GM18868 (cell line): Measurements from ENCODE around the gene FAM171A1.

Source experiments
- ATAC-seq: cut with Tn5 transposase; IDR thresholded peaks from one replicate; pipeline ENCODE4 v1.9.1; 2021; ENCODE audit warnings: mild to moderate bottlenecking, moderate library complexity; ENCODE audit not compliant: unreplicated experiment

The FAM171A1 gene

DNA sequence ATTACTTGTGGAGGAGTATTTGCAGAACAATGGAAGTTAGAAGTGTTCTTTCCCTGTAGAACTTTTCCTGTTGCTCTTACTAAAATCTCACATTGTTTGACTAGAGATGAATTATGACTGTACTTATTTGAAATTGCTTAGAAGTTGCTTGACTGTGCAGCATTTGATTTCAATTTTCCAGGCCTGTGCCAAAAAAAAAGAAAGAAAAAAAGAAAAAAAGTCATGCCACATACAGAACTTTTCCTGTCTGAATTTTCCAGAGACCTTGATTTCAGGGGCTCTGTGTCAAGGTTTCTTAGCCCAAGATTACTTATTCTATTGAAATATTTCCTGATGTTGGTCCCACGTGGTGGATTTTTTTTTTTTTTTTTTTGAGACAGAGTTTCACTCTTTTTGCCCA is 3.5 kb upstream of the FAM171A1 start:
- no peak for ATAC-seq

- peak; percentile 41 for ATAC-seq
Measured at GRCh38 chr10:15374156-15374555, 3.1 kb upstream of the FAM171A1 start.

- ATAC-seq = no peak
Measured at GRCh38 chr10:15373199-15373598, 2.1 kb upstream of the FAM171A1 start.

DNA sequence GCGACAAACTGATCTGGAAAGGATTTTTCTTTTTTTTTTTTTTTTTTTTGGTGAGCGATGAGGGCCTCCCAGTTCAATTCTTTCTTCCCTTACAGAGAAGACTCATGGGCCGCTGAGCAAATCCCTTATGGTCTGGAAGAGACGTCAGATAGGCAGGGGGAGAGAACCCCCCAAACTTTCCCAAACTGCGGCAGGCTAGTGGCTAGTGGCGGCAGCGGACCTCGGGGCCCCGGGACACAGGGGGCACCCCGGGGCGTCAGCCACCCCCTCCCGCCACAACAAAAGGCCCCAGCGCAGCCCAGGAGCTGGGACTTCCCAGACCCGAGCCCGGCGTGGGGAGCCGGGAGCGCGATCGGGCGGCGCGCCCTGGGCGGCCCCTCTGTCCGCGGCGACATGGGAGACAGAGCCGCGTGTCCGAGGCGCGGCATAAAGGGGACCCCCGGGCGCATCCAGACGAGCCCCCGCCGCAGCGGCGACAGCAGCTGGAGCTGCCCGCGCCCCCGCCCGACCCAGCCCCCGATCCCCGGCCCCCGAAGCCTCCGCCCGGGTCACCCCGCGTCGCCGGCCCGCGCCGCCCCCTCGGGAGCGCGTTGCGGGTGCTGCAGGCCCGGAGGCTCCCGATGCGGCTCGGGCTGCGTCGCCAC is 755 bp downstream of the FAM171A1 start:
- ATAC-seq = peak; percentile 37

GRCh38 chr10:15369256-15370211 is 1.6 kb downstream of the FAM171A1 start:
- no peak for ATAC-seq

GRCh38 chr10:15368101-15368855 is 2.8 kb downstream of the FAM171A1 start:
- ATAC-seq = no peak

DNA sequence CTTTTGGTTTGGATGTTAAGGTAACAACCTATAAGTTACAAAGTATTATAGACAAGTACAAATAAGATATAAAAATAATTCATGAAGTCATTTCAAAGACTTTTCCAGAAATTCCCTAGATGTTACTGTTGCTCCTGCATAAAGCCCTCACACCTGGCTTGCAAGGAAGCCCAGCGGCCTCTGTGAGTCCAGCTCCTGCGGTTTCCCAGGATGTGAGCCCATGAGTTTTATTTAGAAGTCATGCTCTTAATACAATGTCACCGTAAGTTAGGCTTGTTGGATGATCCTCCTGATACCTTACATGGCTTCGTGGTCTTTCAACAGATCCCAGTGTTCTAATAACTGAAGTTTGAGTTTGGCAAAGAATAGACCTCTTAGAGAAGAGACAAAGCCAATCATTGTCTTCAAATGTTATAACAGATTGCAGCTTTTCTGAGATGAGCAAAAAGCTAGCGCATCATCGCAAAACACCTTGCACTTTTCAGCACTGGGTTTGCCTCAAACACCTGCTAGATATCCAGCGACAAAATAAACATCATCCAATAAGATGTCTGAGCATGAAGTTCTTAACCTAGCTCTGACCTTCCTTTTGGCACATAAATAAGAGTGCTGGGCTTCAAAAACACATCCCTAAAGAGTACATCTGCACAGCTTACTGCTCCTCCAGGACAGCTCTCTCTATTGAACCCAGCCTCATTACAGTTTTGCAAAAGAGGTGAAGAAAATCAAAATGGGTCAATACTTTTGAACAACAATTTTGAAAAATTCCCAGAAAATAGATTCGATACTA is 3.6 kb downstream of the FAM171A1 start:
- ATAC-seq = no peak

- ATAC-seq = no peak
Measured at GRCh38 chr10:15365692-15366091, 5.4 kb downstream of the FAM171A1 start.

DNA sequence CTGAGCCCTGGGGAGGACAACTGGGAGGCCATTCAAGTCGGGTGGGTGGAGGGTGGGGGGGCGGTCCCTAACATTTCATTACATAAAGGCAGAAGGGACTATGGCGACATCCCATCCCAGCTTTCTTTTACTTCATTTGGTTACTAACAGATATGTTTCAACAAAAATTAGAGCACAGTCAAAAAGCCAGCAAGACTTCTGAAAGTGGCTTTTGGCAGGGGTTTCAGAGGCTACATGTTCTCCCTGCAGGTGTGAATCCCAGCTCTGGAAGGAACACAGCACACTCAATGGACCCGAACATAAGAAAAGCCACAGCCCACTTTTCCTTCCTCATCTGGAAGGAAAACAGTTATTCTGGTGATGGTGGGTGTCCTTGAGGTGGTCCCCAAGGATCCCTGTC is 7.1 kb downstream of the FAM171A1 start:
- no peak for ATAC-seq

DNA sequence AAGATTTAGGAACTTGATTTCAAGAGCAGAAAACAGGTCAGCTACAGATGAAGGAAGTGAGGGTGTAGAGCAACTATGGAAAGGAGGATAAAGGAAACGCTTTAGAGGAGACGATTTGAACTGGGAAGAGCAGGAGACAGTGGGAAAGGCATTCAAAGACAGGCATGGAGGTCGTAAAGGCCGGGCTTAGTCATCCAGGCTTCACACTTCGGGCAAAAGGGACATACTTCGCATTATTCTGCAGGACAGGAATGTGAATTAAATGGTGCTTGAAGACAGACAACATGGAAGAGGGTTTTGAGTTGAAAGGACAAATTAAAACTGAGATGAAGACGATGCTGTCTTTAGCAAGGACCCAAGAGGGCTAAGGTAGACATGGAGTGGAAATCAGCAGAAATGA is 8.1 kb downstream of the FAM171A1 start:
- no peak for ATAC-seq

DNA sequence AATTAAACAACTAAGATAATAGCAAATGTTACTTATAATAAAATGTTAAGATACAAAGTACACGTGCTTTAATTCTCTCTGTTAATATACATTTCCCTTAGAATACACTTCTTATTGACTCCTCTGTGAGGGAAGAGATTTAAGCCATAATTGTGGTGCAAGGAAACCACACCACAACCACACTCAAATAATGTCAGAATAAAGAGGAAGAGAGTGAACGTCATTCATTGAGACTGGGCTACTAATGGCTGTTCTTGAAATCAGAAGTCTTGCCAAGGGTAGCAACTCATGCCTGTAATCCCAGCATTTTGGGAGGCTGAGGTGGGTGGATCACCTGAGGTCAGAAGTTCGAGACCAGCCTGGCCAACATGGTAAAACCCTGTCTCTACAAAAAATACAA is 10.0 kb downstream of the FAM171A1 start:
- no peak for ATAC-seq

DNA sequence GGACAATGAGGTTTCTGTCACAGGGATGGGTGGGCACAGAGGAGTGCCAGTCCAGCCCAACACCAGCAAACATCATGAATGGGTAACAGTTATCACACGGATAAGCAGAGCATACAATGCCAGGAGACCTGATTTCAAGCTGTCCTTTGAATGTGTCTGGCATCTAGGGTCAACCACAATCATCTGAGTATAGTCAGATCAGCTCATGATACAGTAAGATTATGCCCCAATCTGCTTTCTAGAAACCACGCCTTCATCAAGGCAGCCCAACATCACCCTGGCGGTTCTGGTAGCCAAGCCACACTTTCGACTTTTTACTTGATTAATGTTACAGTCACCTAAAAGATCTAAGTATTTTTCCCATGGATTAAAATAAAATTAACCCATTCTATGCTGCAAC is 10.5 kb downstream of the FAM171A1 start:
- no peak for ATAC-seq

- ATAC-seq = no peak
Measured at GRCh38 chr10:15353471-15354017, 17.5 kb downstream of the FAM171A1 start.

DNA sequence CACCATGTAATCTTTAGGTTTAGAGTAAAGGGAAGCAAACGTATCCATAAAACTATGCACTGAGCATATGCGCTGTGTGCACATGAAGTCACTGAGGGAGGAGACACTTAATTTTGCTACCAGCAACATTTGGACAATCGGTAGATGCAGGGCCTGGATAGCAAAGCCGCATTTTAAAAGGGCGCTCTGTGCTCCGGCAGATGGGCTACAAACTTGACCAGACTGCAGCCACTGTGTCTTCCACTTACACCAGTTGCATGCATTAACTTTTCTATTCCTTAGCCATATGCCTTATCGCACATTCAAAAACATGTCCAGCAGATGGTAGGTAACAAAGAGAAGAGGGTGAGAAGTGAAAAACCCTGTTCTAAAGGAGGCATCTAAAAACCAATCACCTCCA is 18.3 kb downstream of the FAM171A1 start:
- no peak for ATAC-seq

GRCh38 chr10:15352201-15352600 is 18.9 kb downstream of the FAM171A1 start:
- ATAC-seq = no peak

- ATAC-seq = no peak
Measured at GRCh38 chr10:15351099-15351820, 19.8 kb downstream of the FAM171A1 start.

- no peak for ATAC-seq
Measured at GRCh38 chr10:15349112-15349511, 22.0 kb downstream of the FAM171A1 start.

GRCh38 chr10:15348579-15348978 is 22.5 kb downstream of the FAM171A1 start:
- no peak for ATAC-seq

GRCh38 chr10:15347150-15347549 is 23.9 kb downstream of the FAM171A1 start:
- no peak for ATAC-seq
